ENCODE results near the gene CLPTM1L.

CLPTM1L gene

DNA sequence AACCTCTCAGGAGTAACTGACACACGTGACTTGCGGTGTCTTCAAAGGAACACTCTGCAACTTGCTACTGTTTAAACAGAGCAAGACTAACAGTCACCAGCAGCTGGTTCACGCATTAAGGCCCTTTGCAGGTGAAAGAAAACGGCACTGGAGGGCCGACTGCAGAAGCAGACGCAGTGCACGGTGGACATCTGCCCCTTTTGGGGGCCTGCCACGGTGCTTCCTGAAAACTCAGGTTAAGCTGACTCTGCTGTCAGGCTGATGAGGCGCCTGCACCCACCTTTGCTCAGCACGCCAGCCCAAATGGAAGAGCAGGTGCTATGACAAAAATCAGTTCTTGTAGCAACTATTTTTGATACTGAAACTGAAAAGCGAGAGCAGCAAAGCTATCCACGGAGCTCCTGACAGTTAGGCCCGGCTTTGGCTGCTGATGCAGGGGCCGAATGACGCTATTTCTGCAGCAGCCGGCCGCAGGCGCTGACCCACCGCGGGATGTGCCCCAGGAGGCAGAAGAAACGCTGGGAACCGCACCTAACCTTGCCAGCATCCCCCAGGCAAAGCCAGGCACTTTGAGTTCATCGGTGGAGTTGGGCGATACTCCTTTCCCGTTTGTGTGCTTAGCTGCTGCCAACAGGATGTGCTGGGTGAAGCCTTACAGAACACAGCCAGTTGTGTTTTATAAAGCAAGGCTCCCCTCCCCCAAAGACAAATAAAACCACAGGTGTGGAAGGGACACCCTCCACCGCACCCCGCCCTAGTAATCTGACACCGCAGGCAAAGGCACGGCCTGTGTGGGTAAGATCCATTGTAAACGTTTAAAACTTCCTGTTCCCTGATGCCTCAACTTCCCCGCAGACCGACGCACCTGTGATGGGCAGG is 29.0 kb downstream of the CLPTM1L start:
- TF ChIP-seq, protein P1, sequence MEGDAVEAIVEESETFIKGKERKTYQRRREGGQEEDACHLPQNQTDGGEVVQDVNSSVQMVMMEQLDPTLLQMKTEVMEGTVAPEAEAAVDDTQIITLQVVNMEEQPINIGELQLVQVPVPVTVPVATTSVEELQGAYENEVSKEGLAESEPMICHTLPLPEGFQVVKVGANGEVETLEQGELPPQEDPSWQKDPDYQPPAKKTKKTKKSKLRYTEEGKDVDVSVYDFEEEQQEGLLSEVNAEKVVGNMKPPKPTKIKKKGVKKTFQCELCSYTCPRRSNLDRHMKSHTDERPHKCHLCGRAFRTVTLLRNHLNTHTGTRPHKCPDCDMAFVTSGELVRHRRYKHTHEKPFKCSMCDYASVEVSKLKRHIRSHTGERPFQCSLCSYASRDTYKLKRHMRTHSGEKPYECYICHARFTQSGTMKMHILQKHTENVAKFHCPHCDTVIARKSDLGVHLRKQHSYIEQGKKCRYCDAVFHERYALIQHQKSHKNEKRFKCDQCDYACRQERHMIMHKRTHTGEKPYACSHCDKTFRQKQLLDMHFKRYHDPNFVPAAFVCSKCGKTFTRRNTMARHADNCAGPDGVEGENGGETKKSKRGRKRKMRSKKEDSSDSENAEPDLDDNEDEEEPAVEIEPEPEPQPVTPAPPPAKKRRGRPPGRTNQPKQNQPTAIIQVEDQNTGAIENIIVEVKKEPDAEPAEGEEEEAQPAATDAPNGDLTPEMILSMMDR (IDR thresholded peaks at IDR 0.05; ENCODE audit: insufficient read depth, low read depth, low read length, missing control alignments), result no peak
- H3K4me3 ChIP-seq (ENCODE audit: low read length), result peak overlapping the region; percentile 8
- DNase-seq (ENCODE audit: low read depth), result peak; percentile 82

DNA sequence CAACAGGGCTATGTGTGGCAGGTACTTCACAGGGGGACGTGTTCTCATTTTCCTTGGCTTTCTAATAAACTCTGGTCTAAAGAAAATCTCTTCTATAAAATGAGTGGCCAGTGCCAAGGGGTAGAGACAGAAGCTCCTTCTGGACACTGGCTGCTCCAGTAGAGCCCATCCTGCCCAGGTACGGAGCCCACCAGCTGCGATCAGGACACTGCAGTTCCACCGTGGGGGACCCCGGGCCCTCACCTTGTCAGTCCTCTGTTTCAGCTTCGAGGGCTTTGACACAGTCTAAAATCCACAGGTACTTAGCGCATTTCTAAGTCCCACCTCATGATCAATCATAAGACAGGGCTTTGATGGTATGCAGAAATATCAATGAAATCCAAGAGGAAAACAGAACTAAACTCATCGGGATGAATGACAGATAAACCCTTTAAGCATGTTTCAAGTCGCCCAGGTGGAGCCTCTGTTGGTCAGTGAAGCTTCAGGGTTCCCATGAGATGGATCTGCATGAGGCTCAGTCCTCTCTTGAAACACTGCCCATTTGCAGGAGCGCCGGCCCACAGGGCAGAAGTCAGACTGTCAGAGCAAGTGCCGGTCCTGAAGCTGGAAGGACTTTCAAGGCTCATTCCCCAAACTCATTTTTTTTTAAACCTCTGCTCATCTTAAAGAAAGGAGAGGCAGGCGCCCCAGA is 29.7 kb downstream of the CLPTM1L start:
- TF ChIP-seq, protein P1 (IDR thresholded peaks at IDR 0.05; ENCODE audit: insufficient read depth, low read depth, low read length, missing control alignments), result no peak
- no peak for DNase-seq (ENCODE audit: low read depth)

DNA sequence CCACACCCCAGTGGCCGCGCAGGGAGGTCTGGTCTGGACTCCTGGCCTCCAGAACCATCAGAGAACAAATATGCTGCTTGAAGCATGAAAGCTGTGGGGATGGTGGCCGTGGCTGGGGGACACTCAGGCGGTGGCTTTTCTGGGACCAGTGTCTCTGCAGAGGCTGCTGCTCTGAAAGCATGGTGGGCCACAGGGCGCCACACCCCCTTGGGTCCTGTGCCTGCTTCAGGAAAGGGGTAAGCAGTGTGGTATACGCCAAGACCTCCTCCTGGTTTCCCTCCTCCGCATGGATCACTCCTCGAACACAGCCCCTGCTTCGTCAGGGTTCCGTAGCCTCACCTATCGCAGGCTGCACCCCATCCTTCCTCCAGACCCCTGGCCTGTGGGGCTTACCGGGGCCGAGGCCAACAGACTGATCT is 30.3 kb downstream of the CLPTM1L start:
- TF ChIP-seq, protein P1 (IDR thresholded peaks at IDR 0.05; ENCODE audit: insufficient read depth, low read depth, low read length, missing control alignments), result no peak
- H3K4me3 ChIP-seq (ENCODE audit: low read length), result no peak overlapping the region
- no peak for DNase-seq (ENCODE audit: low read depth)

More for the DNA sequence above, 29.7 kb downstream of the CLPTM1L start:
- no peak overlapping the region for H3K4me3 ChIP-seq (ENCODE audit: low read length)

DNA sequence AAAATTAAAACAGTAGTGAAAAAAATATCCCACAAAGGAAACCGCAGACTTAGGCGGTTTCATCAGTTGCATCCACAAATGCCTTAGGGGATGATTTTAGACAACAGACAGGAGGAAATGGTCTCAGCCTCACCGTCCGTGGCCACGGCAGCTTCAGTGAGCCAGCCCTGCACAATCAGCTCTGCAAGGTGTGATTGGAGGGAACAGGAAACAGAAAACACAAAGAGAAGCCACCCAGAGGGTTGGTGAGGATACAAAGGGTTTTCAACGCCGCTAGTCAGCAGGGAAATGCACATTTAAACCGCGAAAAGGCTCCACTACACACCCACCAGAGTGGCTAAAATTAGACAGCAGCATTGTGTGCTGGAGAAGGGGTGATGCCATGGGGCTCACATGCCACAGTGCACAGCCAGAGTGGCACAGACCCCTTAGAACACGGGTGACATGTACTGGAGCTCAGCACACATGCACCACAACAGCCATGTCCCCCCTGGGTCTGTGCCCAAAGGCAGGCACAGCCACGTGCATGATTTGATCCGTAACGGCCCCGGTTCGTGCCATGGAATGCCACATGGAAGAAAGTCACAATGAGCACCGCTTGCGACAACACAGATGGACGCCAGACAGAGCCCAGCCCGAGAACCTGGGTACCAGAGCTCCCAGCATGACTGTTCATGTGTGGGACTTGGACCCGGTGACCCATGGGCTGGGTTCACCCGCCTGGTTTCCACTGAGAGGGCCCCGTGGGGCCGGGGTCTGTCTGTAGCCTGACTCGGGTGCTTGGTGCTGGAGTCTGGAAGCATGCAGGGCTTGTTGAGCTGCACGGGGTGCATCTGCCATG is 31.7 kb downstream of the CLPTM1L start:
- TF ChIP-seq, protein P1 (IDR thresholded peaks at IDR 0.05; ENCODE audit: insufficient read depth, low read depth, low read length, missing control alignments), result no peak
- peak; percentile 65 for DNase-seq (ENCODE audit: low read depth)
- no peak overlapping the region for H3K4me3 ChIP-seq (ENCODE audit: low read length)

DNA sequence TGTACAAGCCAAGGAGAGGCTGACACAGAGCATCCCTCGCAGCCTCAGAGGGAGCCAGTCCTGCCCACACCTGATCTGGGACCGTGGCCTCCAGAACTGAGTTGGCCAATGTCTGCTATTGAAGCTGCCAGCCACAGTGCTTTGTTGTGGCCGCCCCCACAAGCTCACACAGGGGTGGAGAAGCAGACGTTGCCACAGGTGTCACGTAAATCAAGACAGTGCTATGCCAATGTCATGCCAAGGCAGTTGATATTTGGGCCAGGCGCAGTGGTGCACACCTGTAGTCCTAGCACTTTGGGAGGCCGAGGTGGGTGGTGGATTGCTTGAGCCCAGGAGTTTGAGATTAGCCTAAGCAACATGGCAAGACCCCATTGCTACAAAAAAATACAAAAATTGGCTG is 32.7 kb downstream of the CLPTM1L start:
- no peak for DNase-seq (ENCODE audit: low read depth)
- TF ChIP-seq, protein P1 (IDR thresholded peaks at IDR 0.05; ENCODE audit: insufficient read depth, low read depth, low read length, missing control alignments), result no peak
- no peak overlapping the region for H3K4me3 ChIP-seq (ENCODE audit: low read length)

DNA sequence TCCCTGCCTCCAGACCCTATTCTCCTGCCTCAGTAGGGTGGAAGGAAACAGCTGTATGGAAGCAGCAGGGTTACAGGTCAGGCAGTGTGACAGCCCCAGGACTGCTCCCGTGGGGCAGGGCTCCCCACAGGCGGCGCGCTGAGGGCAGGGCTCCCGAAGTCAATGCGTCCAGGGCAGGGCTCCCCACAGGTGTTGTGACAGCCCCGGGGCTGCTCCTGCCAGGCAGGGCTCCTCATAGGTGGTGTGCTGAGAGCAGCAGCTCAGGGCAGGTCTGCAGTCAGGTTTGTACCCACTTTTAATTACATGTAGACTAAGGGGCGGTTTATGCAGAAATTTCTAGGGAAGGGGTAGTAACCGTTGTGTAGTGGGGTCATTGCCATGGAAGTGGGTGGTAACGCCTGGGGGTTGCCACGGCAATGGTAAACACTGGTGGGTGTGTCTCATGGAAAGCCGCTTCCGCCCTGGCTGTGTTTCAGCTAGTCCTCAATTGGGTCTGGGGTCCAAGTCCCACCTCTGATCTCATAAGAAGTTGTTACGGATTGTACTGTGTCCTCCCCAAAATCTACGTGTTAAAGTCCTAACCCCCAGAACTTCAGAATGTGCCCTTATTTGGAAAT is 33.4 kb downstream of the CLPTM1L start:
- no peak for DNase-seq (ENCODE audit: low read depth)
- H3K4me3 ChIP-seq (ENCODE audit: low read length), result no peak overlapping the region
- TF ChIP-seq, protein P1 (IDR thresholded peaks at IDR 0.05; ENCODE audit: insufficient read depth, low read depth, low read length, missing control alignments), result no peak
